ENCODE results near the gene CST9L.
"Not testable (repeated sequence)": the region's sequence is repeated elsewhere in the genome, so short reads cannot be mapped to it uniquely, and the experiment has no call there.

Gene CST9L

DNA sequence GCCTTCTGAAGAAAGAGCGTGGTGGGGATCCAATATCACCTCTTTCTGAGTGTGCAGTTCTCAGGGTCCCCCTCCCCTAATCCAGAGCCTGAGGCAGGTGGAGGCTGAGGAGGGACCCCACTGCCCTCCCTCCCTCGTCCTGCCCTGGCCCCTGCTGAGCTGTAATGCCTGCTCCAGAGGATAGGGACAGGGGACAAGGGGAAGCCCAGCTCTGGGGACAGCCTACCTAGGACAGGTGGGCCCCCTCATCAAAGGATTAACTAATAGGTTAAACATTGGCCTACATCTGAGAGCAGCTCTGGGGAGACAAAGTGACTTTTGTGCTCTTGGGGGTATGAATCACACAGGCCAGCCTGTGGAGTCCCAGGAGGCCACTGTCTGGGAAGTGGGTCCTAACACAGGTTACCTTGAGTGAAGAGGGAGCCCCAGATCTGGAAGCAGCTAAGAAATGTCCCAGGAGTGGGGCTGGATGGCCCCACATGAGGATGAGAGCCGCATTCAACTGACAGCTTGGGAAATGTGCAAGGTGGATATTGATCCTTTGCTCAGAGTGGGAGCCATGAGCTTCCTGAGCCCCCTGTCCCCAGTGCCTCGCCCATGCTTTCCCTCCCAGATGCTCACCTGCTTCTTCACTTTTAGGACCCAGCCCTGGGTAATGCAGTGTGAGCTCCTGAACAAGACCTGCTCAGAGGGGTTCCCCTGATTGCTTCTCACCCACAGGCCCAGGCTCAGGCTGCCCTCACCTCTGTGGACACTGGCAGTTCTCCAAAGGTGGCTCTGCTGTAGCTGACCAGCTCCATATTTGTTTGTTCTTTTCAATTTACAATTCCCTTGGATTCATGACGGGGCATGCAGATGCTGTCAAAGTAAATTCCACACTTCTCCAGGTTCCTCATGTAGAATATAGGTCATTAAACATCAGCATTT is 17.8 kb upstream of the CST9L start:
- DNase-seq, result no peak

DNA sequence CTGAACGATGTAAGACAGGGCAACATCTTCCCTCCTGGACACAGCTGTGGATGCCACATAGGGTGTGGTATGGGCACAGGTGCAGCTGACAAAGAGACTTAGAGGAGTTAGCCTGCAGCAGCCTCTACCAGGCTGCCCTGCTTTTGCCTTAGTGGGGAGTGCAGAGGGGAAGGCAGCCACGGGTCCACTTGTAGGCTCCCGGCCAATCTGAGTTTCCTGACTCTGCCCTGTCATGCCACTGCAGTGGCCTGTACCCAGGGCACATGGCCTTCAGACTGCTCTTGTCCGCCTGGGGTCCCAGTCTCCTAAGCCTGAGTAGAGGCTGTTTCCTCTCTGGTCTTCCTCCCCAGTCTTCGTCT is 17.1 kb upstream of the CST9L start:
- no peak for DNase-seq

DNA sequence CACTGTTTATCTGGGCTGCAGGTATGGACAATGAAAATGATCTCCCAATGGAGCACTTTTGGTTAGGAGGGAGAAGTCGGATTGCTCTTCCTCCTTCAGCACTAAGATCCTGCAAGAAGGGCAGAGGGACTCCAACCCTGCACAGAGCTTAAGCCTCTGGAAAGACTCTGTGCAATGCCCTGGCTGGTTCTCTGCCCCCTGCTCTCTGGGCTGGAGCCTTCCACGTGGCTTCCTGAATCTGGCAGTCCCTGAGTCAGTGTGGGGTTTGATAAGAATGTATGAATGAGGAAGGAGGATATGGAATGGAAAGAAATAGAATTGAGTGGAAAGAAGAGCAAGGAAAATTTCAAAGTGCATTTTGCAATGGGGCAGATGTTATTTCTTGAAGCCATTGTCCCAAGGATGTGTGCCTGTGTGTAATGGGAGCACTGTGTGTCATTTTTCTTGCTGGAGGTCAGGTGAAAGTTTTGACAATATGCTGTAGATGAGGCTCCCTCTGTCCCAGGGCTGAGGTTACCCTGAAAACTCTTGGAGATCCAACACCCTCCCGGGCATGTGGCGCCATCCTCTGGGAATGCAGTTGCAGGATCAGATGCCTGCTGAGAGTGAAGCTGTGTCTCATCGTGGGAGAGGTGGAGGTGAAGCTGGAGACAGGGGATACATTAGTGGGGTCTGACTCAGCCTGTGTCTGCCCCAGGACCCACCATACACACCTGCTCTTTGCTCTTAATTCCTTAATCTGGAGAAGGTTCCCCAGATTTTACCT is 16.3 kb upstream of the CST9L start:
- no peak for DNase-seq

- no peak for DNase-seq
Observed at GRCh38 chr20:23583526-23583925, 15.2 kb upstream of the CST9L start.

DNA sequence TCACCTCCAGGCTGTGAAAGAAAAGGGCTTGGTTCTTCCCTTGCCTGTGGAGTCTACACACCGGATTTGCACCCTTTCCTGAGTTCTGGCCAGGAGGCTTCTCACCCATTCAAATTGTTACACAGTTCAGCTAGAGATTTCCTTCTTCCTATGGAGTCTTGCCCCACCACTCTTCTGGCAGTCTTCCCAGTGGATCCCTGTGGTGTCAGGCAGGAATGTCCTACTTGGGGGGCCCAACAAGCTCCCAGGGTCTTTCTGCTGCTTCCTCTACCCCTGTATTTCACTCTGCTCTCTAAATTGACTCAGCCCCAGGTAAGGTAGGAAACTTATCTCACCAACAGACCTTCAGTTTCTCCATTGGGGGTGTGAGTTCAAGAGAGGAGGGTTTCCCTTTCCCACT is 14.0 kb upstream of the CST9L start:
- DNase-seq, result no peak

GRCh38 chr20:23581833-23582232 is 13.5 kb upstream of the CST9L start:
- not testable (repeated sequence) for DNase-seq

DNA sequence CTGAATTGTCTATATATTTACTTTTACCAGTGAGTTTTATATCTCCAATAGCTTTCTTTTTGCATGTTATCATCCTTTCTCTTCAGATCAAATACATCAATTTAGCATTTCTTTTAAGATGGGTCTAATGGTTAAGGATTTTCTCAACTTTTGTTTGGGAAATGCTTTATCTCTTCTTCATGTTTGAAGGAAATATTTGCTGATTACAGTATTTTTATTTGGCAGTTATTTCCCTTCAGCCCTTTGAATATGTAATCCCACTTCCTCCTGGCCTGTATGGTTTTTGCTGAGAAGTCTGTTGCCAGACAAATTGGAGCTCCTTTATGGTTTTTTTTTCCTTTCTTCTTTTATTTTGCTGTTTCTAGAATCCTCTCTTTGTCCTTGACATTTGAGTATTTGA is 6.7 kb upstream of the CST9L start:
- no peak for DNase-seq

GRCh38 chr20:23570178-23570760 is 2.0 kb upstream of the CST9L start:
- no peak for DNase-seq

- no peak for DNase-seq
Observed at GRCh38 chr20:23569570-23569969, 1.3 kb upstream of the CST9L start.

DNA sequence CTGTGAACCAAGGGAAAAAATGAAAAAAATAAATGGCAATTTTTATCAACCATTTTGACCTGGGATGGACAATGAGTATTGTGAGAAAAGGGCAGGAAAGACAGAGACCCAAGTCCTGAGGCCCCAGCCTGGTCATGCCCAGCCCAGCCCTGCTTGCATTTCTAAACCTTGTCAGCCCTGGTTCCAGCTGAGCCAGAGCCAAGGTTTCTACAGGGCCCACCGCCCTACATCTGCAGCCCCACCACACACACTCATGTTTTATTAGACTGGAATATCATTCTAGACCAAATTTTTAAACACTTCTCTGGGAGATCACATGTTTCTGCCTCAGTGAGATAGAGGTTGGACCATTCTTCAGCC is 667 bp upstream of the CST9L start:
- DNase-seq, result no peak

DNA sequence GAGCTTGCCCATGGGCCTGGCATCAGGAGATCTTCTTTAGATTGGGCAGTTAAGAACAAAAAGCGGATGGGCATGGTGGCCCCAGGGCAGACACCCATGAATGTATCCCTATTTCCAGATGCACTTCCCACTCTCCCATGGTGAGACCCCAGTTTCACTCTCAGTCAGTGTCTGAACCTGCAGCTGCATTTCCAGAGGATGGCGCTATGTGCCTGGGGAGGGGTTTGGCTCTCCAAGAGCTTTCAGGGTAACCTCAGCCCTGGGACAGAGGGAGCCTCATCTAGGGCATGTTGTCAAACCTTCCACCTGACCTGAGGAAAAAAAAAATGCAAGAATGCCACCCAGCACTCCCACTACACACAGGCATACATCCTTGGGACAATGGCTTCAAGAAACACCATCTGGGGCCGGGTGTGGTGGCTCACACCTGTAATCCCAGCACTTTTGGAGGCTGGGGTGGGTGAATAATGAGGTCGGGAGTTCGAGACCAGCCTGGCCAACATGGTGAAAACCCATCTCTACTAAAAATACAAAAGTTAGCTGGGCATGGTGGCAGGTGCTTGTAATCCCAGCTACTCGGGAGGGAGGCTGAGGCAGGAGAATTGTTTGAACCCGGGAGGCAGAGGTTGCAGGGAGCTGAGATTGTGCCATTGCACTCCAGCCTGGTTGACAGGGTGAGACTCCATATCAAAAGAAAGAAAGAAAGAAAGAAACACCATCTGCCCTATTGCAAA is 1.9 kb downstream of the CST9L start:
- DNase-seq, result no peak

- no peak for DNase-seq
Observed at GRCh38 chr20:23565503-23566045, 2.7 kb downstream of the CST9L start.

GRCh38 chr20:23564927-23565326 is 3.4 kb downstream of the CST9L start:
- DNase-seq, result no peak

GRCh38 chr20:23562721-23563342 is 5.5 kb downstream of the CST9L start:
- DNase-seq, result no peak

- no peak for DNase-seq
Observed at GRCh38 chr20:23554401-23554800, 13.9 kb downstream of the CST9L start.

DNA sequence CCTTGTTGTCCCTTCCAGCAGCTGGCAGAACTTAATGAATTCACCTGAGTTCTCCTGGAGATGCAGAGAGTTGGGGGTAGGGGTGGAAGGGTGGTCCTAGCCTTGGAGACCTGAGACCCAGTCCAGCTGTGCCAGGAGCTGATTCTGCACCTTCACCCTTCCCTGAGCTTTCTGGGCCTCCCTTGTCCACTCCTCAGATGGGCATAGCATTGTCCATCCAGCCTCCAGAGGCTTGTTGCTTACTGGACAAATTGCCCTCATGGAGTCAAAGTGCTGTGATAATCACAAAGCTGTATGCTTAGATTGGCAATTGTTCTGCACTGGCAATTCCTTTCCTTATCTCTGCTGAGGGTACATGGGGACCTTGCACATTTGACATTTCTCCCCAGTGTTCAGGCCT is 16.5 kb downstream of the CST9L start:
- DNase-seq, result no peak

- DNase-seq, result no peak
Observed at GRCh38 chr20:23551383-23551782, 16.9 kb downstream of the CST9L start.

DNA sequence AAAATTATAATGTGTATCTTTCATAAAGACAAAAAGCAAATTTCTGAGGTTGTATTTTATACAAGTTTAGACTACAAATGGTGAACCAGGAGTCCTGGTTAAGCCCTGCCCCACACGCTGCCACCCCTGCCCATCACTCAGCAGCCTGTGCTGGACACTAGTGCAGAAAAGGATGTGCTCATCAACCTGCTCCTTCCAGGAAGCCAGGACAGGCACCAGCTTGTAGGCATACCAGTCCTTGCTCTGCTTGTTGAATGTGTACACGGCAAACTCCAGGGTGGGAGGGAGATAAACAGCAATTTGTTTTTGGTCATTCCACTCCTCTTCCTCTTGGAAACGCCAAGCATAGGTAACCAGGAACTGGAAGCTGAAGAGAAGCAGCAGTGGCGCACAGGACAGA is 18.1 kb downstream of the CST9L start:
- DNase-seq, result no peak

DNA sequence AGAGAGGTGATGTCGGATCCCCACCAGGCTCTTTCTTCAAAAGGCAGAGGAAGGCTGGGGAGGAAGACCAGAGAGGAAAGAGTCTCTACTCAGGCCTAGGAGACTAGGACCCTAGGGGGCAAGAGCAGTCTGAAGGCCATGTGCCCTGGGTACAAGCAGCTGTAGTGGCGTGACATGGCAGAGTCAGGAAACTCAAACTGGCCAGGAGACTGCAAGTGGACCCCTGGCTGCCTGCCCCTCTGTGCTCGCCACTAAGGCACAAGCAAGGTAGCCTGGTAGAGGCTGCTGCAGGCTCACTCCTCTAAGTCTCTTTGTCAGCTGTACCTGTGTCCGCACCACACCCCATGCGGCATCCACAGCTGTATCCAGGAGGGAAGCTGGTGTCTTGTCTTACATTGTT is 19.9 kb downstream of the CST9L start:
- DNase-seq, result no peak

GRCh38 chr20:23547613-23548012 is 20.7 kb downstream of the CST9L start:
- no peak for DNase-seq

- DNase-seq, result no peak
Observed at GRCh38 chr20:23546435-23547144, 21.7 kb downstream of the CST9L start.

GRCh38 chr20:23544133-23544532 is 24.2 kb downstream of the CST9L start:
- DNase-seq, result no peak

Data from stimulated activated CD4-positive, alpha-beta T cell treated with anti-CD3 and anti-CD28 coated beads, Interleukin-4, amount 100 ng/mL, for 24 hours (primary cell).